NCI-H187 (cell line): ENCODE results near the gene NKPD1.

Experiments
- DNase-seq, 2 experiments: peaks; one replicate each; lab custom pipeline; 2025; lab: John Stamatoyannopoulos, UW

The NKPD1 gene

DNA sequence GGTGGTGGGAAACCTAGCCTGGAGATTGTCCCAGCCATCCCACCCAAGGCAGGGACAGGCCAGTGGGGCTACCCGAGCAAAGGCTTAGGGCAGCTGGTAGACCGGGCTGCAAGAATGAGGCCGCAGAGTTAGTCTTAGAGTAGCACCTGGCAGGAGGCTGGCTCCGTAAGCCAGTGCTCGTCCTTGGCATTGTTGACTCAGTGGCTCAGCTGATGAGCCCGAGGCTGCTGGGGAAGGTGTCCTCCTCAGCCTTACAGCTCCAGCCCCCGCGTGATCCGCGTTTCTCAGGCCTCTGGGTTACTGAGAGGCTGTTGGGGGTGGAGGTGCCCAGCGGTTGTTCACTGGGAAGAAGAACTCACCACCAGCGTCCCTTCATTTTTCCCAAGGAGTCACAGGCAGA, 43.1 kb downstream of the NKPD1 start:
- DNase-seq, result peak; percentile 31 to 39

DNA sequence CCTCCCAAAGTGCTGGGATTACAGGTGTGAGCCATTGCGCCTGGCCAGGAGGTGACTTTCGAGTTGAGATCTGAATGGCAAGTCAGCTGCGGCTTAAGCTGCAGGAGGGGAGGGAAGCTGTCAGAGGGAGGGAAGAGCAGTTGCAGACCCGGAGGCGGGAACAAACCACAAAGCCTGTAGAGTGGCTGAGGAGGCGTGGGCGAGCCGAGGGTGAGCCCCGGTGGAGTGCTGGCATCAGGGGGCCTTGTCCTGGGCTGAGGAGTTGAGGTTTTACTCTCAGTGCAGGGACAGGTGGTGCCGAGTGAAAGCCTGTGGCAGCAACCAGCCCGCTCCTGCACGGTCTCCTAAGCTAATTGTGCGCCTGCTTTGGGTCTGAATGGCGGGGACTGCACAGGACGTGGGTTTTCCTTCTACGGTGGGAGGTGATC, 43.6 kb downstream of the NKPD1 start:
- peak; percentile 59 to 93 for DNase-seq

DNA sequence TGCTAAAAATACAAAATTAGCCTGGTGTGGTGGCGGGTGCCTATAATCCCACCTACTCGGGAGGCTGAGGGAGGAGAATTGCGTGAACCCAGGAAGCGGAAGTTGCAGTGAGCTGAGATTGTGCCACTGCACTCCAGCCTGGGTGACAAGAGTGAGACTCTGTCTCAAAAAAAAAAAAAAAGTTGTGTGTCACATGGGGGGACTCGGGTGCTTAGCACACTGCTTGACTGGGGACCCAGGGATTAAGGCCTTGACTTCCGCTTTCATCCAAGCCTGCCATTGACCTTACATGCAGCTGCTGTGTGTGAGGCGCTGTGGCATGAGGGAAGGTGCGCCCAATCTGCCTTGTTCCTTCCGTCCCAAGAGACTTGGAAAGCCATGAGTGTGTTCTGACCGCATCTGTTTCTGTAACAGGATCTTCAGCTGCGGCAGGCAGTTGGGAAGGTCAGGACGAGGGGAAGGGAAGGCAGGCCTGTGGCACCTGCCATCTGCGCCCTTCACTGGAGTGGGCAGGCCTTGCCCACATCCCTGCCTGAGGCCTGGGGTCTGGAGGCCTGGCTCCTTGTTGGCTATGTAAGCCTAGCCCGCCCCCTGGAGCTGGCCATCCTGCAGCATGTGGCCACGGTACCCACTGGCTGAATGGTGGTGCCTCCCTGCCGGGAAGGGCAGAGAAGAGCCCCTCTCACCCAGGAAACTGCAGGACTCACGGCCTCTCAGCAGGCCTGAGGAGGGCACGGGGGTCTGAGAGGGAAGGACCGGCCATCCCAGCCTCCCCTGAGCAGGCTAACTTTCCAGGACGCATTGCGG, 44.8 kb downstream of the NKPD1 start:
- peak; percentile 79 to 81 for DNase-seq

DNA sequence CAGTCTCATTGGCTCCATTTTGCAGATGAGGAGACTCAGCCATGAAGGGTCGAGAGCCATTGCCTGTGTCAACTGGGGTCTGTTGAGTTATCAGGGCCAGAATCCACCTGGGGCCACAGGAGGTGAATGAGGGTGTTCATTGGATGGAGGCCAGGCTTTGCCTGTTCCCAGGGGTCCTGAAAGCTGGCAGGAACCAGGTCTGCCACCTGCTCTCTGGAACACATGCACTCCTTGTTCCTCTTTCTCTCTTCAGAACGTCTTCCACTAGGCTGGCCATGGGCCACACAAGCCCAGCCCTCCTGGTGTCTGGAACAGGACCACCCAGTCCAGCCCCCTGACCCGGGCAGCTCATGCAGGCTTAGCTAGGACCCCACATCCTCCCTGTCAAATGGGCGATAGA, 46.7 kb downstream of the NKPD1 start:
- DNase-seq, result peak in 1 of 2 experiments; percentile 83

DNA sequence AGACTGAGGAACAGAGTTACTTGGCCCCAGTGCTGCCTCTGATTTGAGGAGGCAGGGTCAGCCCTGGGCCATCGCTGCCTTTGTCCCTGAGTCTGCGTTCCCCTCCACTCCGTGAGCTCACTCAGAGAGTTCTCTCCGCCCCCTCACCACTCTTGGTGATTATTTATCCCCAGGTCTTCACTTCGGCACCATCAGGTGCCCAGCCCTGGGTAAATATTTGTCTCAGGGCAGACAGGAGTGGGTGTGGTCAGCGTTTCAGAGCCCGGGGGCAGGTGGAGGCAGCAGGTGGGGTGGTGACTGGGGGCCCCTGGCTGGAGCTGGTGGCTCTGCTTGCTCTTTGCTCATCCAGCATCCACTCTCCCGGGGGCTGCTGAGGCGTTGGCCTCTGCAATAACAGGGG, 47.2 kb downstream of the NKPD1 start:
- DNase-seq, result peak; percentile 83 to 90

DNA sequence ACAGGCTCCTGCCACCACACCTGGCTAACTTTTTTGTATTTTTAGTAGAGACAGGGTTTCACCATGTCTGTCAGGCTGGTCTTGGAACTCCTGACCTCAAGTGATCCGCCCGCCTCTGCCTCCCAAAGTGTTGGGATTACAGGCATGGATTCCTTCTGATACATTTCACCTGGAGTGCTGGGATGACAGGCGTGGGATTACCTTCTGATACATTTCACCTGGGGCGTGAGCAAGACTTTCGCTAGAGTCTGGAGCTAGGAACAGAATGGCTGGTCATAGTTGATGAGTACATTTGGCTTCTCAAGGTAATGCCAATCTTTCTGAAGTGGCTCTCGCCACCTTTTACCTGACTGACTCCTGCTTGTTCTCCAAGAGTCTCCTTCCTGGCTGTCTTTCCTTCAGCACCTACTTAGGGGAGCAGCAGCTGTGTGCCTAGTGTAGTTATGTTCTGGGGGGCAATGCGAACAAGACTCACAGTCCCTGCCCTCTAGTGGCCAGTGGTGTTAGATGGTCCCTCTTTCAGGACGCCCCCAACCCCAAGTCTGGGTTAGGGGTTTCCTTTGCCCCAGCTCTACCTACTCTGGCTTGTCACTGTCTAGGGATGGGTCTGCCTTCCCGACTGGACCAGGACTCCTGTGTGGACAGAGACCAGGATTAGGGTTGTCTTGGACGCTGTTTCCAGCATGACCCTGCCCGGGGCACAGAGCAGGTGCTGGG, 48.5 kb downstream of the NKPD1 start:
- no peak for DNase-seq
